Lower leg skin (tissue), 3 donors: ENCODE results near the gene FKBP5.

Experiments
- CTCF ChIP-seq, 3 donors: fragments of 450-650 bp; IDR thresholded peaks; one replicate each; pipeline ENCODE4 v1.5.1; 2016; ENCODE audit warnings: antibody characterized with exemption in 3 of 3, mild to moderate bottlenecking in 3 of 3, moderate library complexity in 2 of 3
- POLR2A ChIP-seq, 2 donors: fragments of 450-650 bp; IDR thresholded peaks; one replicate each; pipeline ENCODE4 v1.6.1; 2016 to 2017; ENCODE audit warnings: antibody characterized with exemption in 2 of 2, mild to moderate bottlenecking in 1 of 2, moderate library complexity in 1 of 2

- TF ChIP-seq POLR2A (IDR thresholded peaks at IDR 0.05), result no peak
- no peak for TF ChIP-seq CTCF (IDR thresholded peaks at IDR 0.05)
Observed at GRCh38 chr6:35686436-35686835, 2.3 kb downstream of the FKBP5 start.
